ENCODE data around the gene PHACTR2.

The PHACTR2 gene

GRCh38 chr6:143743301-143744166 is 65.8 kb downstream of the PHACTR2 start:
- no peak for DNase-seq

- DNase-seq: no peak
Observed at GRCh38 chr6:143744551-143745165, 66.9 kb downstream of the PHACTR2 start.

- DNase-seq: no peak
Observed at GRCh38 chr6:143745166-143746133, 67.7 kb downstream of the PHACTR2 start.

GRCh38 chr6:143746202-143747119 is 68.7 kb downstream of the PHACTR2 start:
- no peak for DNase-seq

- no peak for DNase-seq
Observed at GRCh38 chr6:143747347-143747842, 69.6 kb downstream of the PHACTR2 start.

- no peak for DNase-seq
Observed at GRCh38 chr6:143749891-143750290, 72.1 kb downstream of the PHACTR2 start.

GRCh38 chr6:143750877-143751276 is 73.1 kb downstream of the PHACTR2 start:
- DNase-seq: no peak

GRCh38 chr6:143752459-143752858 is 74.7 kb downstream of the PHACTR2 start:
- no peak for DNase-seq

GRCh38 chr6:143753678-143754077 is 75.9 kb downstream of the PHACTR2 start:
- no peak for DNase-seq

GRCh38 chr6:143754204-143754603 is 76.4 kb downstream of the PHACTR2 start:
- DNase-seq: no peak

- no peak for DNase-seq
Observed at GRCh38 chr6:143755301-143755744, 77.6 kb downstream of the PHACTR2 start.

- no peak for DNase-seq
Observed at GRCh38 chr6:143757346-143757832, 79.6 kb downstream of the PHACTR2 start.

- no peak for DNase-seq
Observed at GRCh38 chr6:143758551-143758950, 80.8 kb downstream of the PHACTR2 start.

GRCh38 chr6:143759666-143760065 is 81.9 kb downstream of the PHACTR2 start:
- DNase-seq: no peak

- DNase-seq: no peak
Observed at GRCh38 chr6:143761074-143761473, 83.3 kb downstream of the PHACTR2 start.

- no peak for DNase-seq
Observed at GRCh38 chr6:143762126-143762525, 84.4 kb downstream of the PHACTR2 start.

- DNase-seq: no peak
Observed at GRCh38 chr6:143765422-143766184, 87.8 kb downstream of the PHACTR2 start.

- DNase-seq: no peak
Observed at GRCh38 chr6:143766185-143766553, 88.4 kb downstream of the PHACTR2 start.

- DNase-seq: no peak
Observed at GRCh38 chr6:143767433-143767832, 89.7 kb downstream of the PHACTR2 start.

GRCh38 chr6:143772116-143773086 is 94.6 kb downstream of the PHACTR2 start:
- no peak for DNase-seq
